GM10847 (cell line): ENCODE measurements around the gene EVI2A.

ENCODE experiments used
- POLR2A ChIP-seq: IDR thresholded peaks from 2 replicates; pipeline ENCODE4 v1.6.1; 2011; ENCODE audit not compliant: insufficient read length; ENCODE audit errors: extremely low read depth

Gene EVI2A

DNA sequence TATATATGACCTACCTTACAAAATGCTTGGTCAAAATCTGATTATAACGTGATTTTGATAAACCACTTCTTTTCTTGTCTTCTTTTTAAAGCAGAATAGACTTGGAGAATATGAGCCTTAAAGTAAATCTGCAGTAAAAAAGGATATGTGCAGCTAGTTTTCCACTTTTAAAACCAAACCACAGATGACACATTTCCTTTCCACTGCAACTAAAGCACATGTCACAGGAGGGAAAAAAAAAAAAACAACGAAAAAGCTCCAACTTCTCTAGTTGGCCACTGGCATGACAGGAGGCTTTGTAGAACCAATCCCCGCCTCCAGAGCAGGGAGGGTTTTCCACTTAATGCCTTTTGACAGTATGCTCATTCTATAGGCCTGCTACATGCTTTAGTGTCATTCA, at the start of gene EVI2A:
Gene EVI2A, minus strand, starts transcription at position 142 of the 400 bp plus-strand sequence. CDS start 2,609 bp downstream, outside the sequence.
- TF ChIP-seq POLR2A, result no peak

GRCh38 chr17:31369266-31369665, 47.8 kb upstream of the EVI2A start:
- TF ChIP-seq POLR2A, result no peak

DNA sequence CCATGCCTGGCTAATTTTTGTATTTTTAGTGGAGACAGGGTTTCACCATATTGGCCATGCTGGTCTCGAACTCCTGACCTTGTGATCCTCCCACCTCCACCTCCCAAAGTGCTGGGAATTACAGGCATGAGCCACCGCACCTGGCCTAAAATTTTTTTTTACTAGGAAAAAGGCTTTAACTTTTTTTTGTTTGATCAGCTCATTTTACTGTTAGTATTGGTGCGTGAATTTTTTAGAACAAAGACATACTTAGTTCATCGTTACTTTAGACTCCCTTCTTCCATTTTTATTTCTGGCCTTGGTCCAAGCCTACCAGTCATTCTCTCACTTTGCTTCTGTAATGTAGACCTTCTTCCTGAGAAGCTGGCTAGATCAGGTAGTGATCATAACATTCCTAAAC, 44.7 kb upstream of the EVI2A start:
- no peak for TF ChIP-seq POLR2A

GRCh38 chr17:31364012-31364411, 42.6 kb upstream of the EVI2A start:
- TF ChIP-seq POLR2A, result no peak

GRCh38 chr17:31357839-31358394, 36.5 kb upstream of the EVI2A start:
- no peak for TF ChIP-seq POLR2A

GRCh38 chr17:31357091-31357490, 35.7 kb upstream of the EVI2A start:
- TF ChIP-seq POLR2A, result no peak

DNA sequence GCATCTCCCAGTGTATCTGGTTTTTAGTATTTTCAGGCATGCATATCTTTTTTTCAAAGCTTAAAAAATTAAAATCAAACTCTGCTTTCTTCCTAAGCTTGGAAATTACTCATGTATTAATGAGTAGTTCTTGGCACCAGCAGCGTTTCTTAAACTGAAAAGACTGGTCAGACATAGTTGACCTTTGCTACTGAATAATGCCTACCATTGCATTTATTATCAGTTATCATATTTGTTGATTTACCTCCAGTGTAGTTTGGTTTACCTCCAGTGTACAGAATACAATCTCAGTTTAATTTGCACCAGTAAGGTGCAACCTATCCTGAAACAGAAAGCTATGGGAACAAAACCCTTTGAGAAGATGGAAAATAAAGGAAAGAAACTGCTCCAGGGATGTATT, 34.5 kb upstream of the EVI2A start:
- TF ChIP-seq POLR2A, result no peak

- TF ChIP-seq POLR2A, result no peak
Measured at GRCh38 chr17:31349454-31349853, 28.0 kb upstream of the EVI2A start.

GRCh38 chr17:31339906-31340661, 18.7 kb upstream of the EVI2A start:
- TF ChIP-seq POLR2A, result no peak

DNA sequence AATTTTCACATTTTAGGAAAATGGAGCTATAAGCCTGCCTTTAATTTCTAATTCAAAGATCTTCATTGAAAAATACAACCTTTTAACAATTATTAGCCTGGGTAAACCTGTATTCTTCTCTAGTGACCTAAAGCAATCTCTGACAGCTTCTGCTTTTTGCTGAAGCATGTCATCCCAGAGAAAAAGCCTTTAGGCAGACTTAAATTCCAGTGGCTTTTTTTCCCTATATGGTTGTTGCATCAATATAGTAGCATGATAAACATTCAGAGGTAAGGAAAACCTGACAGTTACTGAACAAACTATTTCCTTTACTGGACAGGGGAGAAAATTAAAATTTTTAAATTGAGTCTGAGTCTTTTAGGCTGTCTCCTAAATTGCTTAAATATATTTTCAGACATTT, 7.8 kb upstream of the EVI2A start:
- TF ChIP-seq POLR2A, result no peak

DNA sequence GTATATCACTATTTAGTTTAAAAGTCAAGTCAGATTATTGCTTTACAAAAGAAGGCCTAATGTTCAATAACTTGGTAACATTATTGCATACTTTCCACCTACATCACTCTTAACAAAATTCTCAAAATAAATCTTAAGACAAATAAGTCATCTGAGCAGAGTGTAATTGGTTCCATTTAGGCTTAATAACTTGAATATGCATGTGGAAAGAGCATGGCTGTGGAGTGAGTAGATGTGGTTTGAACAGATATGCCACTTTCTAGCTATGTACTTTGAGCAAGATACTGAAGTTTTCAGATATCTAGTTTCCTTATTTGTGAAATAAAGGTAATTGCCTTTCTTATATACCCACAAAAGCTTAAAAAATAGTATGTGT, 6.7 kb upstream of the EVI2A start:
- TF ChIP-seq POLR2A, result no peak

DNA sequence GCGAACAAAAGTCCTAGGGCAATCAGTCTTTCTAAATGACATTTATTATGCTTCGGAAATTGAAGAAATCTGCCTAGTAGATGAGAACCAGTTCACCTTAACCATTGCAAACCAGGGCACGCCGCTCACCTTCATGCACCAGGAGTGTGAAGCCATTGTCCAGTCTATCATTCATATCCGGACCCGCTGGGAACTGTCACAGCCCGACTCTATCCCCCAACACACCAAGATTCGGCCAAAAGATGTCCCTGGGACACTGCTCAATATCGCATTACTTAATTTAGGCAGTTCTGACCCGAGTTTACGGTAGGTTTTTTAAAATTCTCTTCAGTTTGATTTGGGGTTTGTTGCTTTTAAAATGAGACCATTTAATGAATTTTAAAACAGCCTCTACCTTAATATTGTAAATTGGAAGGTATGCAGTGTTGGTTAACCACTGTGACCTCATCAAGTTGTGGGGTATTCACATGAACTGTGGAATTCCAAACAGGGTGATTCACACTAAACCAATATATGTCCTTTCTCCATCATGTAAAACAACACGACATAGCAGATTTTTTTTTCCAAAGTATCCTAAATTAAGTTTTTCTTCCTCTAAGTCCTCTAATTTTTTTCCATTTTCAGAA, 6.2 kb upstream of the EVI2A start:
- TF ChIP-seq POLR2A, result no peak

GRCh38 chr17:31323551-31323950, 2.1 kb upstream of the EVI2A start:
- no peak for TF ChIP-seq POLR2A

- TF ChIP-seq POLR2A, result no peak
Measured at GRCh38 chr17:31321966-31322365, 544 bp upstream of the EVI2A start.

- no peak for TF ChIP-seq POLR2A
Measured at GRCh38 chr17:31320791-31321190, 631 bp downstream of the EVI2A start.

DNA sequence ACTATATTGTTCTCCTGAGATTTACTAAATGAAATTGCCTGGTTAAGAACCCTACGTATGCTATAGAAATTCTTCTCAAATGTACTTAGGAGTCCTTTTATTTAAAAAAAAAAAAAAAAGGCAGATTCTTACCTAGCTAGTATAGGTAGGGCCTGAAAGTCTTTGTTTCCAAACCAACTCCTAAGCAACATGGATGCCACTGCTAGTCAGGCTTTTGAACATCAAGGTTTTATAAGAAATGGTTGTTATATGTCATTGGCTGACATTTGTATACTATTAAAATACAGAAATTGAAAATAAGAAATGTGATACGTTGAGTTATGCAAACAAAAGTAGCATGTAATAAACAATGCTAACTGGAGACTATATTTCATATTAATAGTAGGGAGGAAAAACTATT, 1.2 kb downstream of the EVI2A start:
- TF ChIP-seq POLR2A, result no peak
